Activated T-helper 2 cell treated with anti-CD3 and anti-CD28 coated beads, Interferon-gamma antibody, Interleukin-2, Interleukin-4, amounts not matched to agents 10 μg/mL and 5 μg/mL and 100 μg/mL, durations not matched to agents 14 hours and 24 hours and 36 hours (primary cell): ENCODE measurements around the gene ANXA11. TPM values are rescaled to one million over a fixed set of nuclear protein-coding genes. Genes with fewer than 3 reads are reported as not detected.

Experiments used
- DNase-seq: peaks from one replicate; pipeline ENCODE4 v3.0.0; 2021; ENCODE audit warnings: low spot score
- H3K27ac Mint-ChIP-seq: one replicate; pipeline ENCODE4 v1.8.0; 2021; ENCODE audit warnings: mixed read lengths
- H3K27me3 Mint-ChIP-seq: one replicate; pipeline ENCODE4 v1.8.0; 2021; ENCODE audit warnings: low read depth, mixed read lengths
- H3K36me3 Mint-ChIP-seq: one replicate; pipeline ENCODE4 v1.8.0; 2021; ENCODE audit warnings: low read depth, mixed read lengths
- H3K4me1 Mint-ChIP-seq: one replicate; pipeline ENCODE4 v1.8.0; 2021; ENCODE audit warnings: low read depth, mixed read lengths
- H3K4me3 Mint-ChIP-seq: one replicate; pipeline ENCODE4 v1.8.0; 2021; ENCODE audit warnings: low read depth, mild to moderate bottlenecking, moderate library complexity, mixed read lengths
- H3K9me3 Mint-ChIP-seq: one replicate; pipeline ENCODE4 v1.8.0; 2021; ENCODE audit warnings: mixed read lengths
- intact Hi-C: fragments of 100-400 bp; cut with micrococcal nuclease; formaldehyde crosslinking; loops from one replicate; pipeline ENCODE4 v1.15.1; 2023
- total RNA-seq: library from RNA; stranded (reverse); gene quantifications from 2 replicates; pipeline ENCODE4 v1.2.3, GENCODE V29; 2022

The ANXA11 gene
- total RNA-seq, 1 donor from 2014 or later, result 251 TPM

DNA sequence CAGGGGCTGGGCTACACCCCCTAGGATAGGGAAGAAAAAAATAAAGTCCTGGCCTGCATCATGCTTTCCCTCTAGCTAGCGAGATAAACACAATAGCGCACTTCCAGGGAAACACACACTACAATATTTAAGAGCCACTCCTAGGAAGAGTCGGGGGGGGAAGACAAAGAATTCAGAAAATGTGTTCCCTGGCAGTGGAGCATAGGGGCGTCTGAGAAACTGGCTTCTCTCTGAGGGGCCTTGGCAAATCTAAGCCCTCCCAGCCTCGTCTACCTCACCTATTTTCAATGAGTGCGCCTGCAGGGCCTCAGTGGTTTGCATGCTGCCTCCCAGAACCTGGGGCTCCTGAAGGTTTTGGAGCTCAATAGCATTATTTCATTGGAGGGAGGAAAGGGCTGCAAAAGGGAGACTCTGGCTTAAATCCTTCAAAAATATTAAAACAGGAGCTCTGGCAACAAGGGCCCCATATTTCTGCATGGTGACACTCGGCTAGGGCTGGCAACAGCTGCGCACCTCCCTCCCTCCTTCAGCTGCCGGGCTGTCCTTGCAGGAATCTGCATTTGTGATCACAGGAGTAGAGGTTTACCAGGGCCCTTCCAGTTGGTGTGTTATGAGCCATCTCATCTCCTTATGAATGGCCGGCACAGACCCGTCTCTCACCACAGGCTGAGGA is 10.8 kb downstream of the ANXA11 start:
- Mint-ChIP-seq H3K27me3 (no peaks in the 10 kb centered on the region), H3K4me3 (no peak overlapping the region), H3K36me3 (peaks cover 52% of the 10 kb centered on the region), H3K27ac (peak overlapping the region; percentile 49), H3K9me3 (peaks cover 17% of the 10 kb centered on the region), H3K4me1 (peaks cover 61% of the 10 kb centered on the region)
- no peak for DNase-seq
- intact Hi-C loops, result no loop called here

DNA sequence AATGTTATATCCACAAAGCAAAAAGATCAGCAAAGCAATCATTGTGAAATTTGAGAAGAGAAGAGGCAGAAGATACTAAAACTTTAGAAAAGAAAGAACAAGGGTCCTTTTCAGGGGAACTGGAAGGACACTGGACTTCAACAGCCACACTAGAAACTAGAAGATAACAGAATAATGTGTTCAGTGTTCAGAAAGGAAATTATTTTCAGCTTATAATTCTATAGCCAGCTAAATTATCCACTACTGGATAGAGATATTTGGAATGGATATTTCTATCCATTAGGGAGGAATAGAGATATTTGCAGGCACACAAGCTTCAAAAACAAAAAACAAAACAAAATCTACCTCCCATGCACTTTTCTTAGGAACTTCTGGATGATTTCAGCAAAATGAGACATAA is 12.8 kb downstream of the ANXA11 start:
- no peak overlapping the region for H3K4me3 Mint-ChIP-seq
- no peaks in the 10 kb centered on the region for H3K27me3 Mint-ChIP-seq
- H3K4me1 Mint-ChIP-seq, result peaks cover 68% of the 10 kb centered on the region
- no peak for DNase-seq
- intact Hi-C loops, result no loop called here
- peak overlapping the region; percentile 61 for H3K27ac Mint-ChIP-seq
- peaks cover 17% of the 10 kb centered on the region for H3K9me3 Mint-ChIP-seq
- H3K36me3 Mint-ChIP-seq, result peaks cover 51% of the 10 kb centered on the region

DNA sequence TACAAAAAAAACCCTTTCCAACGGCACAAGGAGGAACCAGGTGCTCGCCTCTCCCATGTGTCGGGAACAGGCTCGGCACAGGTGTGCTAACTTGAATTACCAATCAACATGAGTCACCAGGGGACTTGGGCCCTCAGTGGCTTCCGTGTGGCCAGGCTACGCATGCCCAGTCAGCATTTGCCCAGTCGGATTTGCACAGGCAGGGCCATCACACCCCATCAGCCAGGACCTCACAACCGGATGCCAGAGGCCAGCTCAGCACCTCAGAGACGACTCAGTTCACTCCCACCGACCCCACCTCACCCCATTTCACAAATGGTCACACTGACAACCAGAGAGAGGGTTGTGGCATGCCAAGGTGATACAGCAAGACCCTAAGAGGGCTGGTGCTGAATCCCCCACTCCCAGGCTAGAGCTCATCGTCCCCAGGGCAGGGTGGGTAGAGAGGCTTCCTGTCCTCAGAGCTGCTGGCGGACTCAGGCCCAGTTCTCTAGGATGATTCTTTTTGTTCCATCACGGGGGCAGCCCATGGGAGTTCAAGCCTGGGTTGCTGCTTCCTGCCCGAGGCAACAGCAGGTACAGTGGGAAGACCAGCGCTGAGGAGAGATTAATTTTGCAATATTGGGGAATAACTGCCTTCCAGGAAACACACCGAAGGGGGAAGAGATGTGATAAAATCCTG is 13.6 kb downstream of the ANXA11 start:
- peak overlapping the region; percentile 61 for H3K27ac Mint-ChIP-seq
- H3K9me3 Mint-ChIP-seq, result peaks cover 17% of the 10 kb centered on the region
- H3K27me3 Mint-ChIP-seq, result no peaks in the 10 kb centered on the region
- intact Hi-C loops, result no loop called here
- H3K4me3 Mint-ChIP-seq, result peak overlapping the region; percentile 3
- H3K36me3 Mint-ChIP-seq, result peaks cover 51% of the 10 kb centered on the region
- no peak for DNase-seq
- peaks cover 69% of the 10 kb centered on the region for H3K4me1 Mint-ChIP-seq

DNA sequence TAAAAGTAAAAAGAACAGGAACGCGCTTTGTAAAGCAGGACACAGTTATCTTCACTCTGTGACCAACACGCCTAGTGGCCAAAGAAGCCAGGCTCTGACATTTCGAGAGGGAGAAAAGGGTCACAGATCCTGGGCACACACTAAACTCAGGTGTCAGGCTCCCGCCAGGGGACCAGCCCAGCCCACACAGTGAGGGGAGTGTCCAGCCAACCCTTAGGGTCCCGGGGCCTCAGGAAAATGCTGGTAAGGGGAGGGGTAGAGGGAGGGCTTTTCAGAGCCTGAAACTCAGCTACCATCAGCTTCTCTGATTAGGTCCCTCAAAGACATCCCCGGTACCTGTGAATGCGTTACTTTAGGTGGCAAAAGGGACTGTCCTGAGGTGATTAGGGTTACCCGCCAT is 16.6 kb downstream of the ANXA11 start:
- Mint-ChIP-seq H3K4me1 (peaks cover 72% of the 10 kb centered on the region), H3K9me3 (peaks cover 13% of the 10 kb centered on the region), H3K27ac (peak overlapping the region; percentile 87), H3K4me3 (peak overlapping the region; percentile 47), H3K27me3 (no peaks in the 10 kb centered on the region), H3K36me3 (peaks cover 41% of the 10 kb centered on the region)
- no peak for DNase-seq
- intact Hi-C loops, result loop anchor here (1.0 kb wide), 2 partner anchors 8 to 15 kb away; no protein-coding TSS in a partner anchor

DNA sequence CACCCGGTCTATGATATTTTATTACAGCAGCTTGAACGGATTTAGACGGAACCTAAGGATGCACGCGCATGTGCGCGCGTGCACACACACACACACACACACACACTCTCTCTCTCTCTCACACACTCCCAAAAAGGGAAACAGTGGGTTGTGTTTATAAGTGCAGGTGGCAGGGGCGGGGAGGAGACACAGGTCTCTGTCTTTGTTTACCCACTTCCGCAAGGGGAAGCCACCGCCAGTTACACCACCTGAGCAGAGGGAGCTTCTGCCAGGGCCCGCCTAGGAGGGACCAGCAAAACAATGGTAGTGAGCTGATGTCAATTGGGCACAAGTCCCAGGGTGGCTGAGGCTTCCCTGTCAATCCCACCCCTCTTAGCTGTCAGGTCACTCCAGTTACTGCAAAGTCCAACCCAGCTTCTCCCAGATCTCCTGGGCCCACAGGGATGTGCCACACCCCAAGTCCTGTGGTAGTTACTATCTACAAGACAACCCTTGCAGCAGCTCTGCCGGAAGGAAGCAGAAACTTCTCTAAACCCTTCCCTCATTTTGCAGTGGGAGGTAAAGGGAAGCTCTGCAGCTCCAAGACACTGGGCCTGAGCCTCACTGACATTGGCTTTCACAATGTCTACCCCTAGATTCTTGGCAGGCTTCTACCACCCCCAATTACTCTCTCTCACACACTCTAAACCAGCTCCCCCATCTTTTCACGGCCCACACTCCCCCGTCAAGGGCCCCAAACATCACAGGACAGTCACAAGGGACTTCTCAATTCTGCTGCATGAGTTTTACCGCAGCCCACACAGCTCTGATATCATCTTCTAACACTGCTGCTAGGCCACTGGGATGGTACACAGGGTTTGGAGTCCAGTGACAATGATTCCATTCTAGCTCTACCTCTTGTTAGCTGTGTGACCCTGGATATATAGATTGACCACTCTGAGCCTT is 17.6 kb downstream of the ANXA11 start:
- Mint-ChIP-seq H3K9me3 (peaks cover 10% of the 10 kb centered on the region), H3K27me3 (no peaks in the 10 kb centered on the region), H3K4me3 (peak overlapping the region; percentile 70), H3K4me1 (peaks cover 71% of the 10 kb centered on the region), H3K27ac (peak overlapping the region; percentile 92), H3K36me3 (peaks cover 36% of the 10 kb centered on the region)
- intact Hi-C loops, result loop anchor here (1.0 kb wide), 2 partner anchors 9 to 16 kb away; no protein-coding TSS in a partner anchor
- peak; percentile 81 for DNase-seq

DNA sequence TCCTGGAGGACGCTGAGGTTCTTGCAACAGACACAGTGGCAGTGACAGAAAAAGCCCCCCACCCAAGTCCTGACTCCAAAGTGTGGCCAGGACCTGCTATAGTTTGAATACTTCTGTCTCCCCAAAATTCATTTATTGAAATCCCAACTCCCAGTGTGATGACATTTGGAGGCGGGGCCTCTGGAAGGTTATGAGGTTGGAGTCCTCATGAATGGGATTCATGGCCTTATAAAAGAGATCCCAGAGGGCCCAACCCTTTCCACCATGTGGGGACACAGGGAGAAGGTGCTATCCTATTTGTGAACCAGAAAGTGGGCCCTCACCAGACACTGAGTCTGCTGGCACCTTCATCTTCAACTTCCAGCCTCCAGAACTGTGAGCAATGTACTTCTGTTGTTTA is 18.3 kb downstream of the ANXA11 start:
- Mint-ChIP-seq H3K4me3 (peak overlapping the region; percentile 70), H3K4me1 (peaks cover 71% of the 10 kb centered on the region), H3K9me3 (peaks cover 3% of the 10 kb centered on the region), H3K27me3 (no peaks in the 10 kb centered on the region), H3K27ac (peak overlapping the region; percentile 92), H3K36me3 (peaks cover 31% of the 10 kb centered on the region)
- DNase-seq, result no peak
- intact Hi-C loops, result no loop called here

DNA sequence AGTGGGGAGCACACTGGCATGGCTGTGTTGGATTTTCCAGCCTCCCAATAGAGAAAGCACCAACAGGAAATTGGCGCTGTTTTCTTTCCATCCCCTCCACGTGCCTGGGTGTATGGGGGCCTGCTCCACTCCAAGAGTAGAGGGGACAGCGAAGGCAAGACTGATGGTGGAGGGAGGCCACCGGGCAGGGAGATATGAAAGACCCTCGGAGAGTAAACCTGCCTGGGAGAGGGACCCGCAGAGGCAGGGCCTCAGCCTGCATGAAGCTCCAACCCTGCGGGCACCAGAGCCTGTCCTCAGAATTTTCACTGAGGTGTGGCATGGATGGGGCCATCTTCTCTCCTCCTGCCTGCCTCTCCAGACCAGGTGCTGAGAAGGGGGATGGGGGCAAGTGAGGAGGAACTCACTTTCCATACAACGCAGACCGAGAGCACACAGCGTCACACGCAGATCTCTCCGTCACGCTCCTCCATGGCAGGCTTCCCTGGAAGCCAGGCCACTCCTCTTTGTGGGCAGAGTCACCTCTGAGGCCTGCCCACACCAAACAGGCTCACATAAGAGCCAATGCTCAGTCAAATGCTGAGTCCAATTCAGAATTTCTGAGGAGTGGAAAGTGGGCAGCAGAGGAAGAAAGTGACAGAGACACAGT is 18.8 kb downstream of the ANXA11 start:
- intact Hi-C loops, result no loop called here
- peak overlapping the region; percentile 92 for H3K27ac Mint-ChIP-seq
- H3K27me3 Mint-ChIP-seq, result no peaks in the 10 kb centered on the region
- peak; percentile 23 for DNase-seq
- no peaks in the 10 kb centered on the region for H3K9me3 Mint-ChIP-seq
- peak overlapping the region; percentile 70 for H3K4me3 Mint-ChIP-seq
- peaks cover 69% of the 10 kb centered on the region for H3K4me1 Mint-ChIP-seq
- H3K36me3 Mint-ChIP-seq, result peaks cover 26% of the 10 kb centered on the region

DNA sequence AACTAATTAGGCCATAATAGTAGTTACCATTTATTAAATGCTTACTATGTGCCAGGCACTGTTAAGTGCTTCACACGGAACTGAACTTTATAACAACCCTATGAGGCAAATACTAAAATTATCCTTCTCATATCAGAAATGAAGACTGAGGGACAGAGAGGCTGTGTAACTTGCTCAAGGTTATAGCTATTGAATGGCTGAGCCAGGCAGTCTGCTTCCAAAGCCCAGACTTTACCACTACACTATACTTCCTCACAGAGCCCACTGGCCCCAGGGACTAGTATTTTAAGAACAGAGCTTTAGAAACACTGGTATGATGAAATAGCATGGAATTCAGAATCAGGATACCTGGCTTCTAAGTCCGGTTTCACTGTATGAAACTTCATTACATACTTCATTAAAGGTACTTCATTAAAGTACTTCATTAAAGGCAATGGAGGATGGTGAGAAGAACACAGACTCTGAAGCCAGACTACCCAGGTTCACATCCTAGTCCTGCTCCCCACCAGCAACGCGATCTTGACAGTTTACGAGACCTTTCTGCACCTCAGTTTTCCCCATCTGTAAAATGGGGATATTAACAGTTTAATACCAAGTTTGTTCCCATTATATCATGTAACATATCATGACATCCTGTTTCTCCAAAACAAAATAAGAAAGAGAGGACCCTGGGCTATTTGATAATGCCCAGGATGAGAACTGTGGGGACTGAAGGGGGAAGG is 19.6 kb downstream of the ANXA11 start:
- Mint-ChIP-seq H3K4me3 (peak overlapping the region; percentile 43), H3K27me3 (no peaks in the 10 kb centered on the region), H3K36me3 (peaks cover 27% of the 10 kb centered on the region), H3K9me3 (no peaks in the 10 kb centered on the region), H3K4me1 (peaks cover 69% of the 10 kb centered on the region), H3K27ac (peak overlapping the region; percentile 92)
- intact Hi-C loops, result no loop called here
- no peak for DNase-seq

DNA sequence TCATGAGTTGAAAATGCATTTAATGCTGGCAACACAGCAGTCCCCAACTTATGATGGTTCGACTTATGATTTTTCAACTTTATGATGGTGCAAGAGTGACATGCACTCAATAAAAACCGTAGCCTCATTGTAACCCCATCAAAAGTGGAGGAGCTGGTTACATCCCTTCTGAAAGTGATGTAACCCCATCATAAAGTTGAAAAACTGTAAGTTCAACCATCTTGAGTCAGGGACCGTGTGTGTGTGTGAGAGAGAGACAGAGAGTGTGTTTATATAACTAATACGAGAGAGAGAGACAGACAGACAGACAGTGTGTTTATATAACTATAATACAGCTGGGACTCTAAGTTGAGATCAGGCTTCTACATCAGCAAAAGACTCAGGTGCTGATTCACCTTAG is 21.0 kb downstream of the ANXA11 start:
- intact Hi-C loops, result loop anchor here (5.0 kb wide), 1 partner anchor 37 kb away; no protein-coding TSS in a partner anchor
- no peak for DNase-seq
- H3K27me3 Mint-ChIP-seq, result no peaks in the 10 kb centered on the region
- peaks cover 28% of the 10 kb centered on the region for H3K36me3 Mint-ChIP-seq
- no peak overlapping the region for H3K4me3 Mint-ChIP-seq
- H3K9me3 Mint-ChIP-seq, result no peaks in the 10 kb centered on the region
- peak overlapping the region; percentile 39 for H3K27ac Mint-ChIP-seq
- H3K4me1 Mint-ChIP-seq, result peaks cover 65% of the 10 kb centered on the region

DNA sequence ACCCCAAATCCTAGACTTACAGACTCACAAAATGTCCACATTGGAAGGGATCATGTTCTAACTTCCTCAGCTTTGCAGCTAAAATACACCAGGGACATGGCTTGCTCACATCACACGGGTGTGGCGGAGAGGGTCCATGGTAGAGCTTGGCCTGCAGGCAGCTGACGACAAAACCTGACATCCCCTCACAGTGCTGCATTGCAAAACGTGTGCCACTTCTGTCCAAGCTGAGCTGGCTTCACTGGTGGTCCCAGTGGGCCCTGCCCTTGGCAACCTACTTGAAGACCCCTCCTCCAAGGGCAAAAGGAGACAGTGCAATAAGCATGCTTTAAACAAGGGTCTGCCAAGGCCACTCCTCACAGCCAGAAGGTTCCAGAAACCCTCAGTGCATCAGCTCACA is 21.9 kb downstream of the ANXA11 start:
- H3K36me3 Mint-ChIP-seq, result peaks cover 26% of the 10 kb centered on the region
- H3K9me3 Mint-ChIP-seq, result no peaks in the 10 kb centered on the region
- intact Hi-C loops, result loop anchor here (5.0 kb wide), 1 partner anchor 36 kb away; no protein-coding TSS in a partner anchor
- no peaks in the 10 kb centered on the region for H3K27me3 Mint-ChIP-seq
- DNase-seq, result no peak
- H3K4me3 Mint-ChIP-seq, result no peak overlapping the region
- peaks cover 62% of the 10 kb centered on the region for H3K4me1 Mint-ChIP-seq
- no peak overlapping the region for H3K27ac Mint-ChIP-seq

DNA sequence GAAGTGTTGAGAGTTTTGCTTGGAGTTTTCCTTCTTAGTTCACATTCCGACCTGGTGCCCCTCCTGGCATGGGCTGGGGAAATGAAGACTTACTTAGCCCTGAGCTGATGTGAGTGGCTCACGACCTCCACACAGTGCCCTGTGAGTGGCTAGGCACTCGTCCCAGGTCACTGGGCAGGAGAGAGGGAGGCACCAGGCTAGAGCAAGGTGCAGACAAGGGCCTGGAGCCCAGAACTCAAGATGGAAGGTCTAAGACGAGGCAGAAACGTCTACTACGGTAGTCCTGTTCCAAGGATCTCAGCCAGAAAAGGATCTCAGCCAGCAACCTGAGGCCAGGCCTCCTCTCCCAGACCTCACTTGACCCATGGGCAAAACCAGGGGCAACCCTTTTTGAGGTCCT is 22.4 kb downstream of the ANXA11 start:
- intact Hi-C loops, result loop anchor here (5.0 kb wide), 1 partner anchor 36 kb away; no protein-coding TSS in a partner anchor
- Mint-ChIP-seq H3K27ac (peak overlapping the region; percentile 19), H3K36me3 (peaks cover 30% of the 10 kb centered on the region), H3K27me3 (no peaks in the 10 kb centered on the region), H3K4me1 (peaks cover 59% of the 10 kb centered on the region), H3K9me3 (no peaks in the 10 kb centered on the region), H3K4me3 (no peak overlapping the region)
- DNase-seq, result no peak
